Measurements from ENCODE around the gene ACOXL.

Gene ACOXL

DNA sequence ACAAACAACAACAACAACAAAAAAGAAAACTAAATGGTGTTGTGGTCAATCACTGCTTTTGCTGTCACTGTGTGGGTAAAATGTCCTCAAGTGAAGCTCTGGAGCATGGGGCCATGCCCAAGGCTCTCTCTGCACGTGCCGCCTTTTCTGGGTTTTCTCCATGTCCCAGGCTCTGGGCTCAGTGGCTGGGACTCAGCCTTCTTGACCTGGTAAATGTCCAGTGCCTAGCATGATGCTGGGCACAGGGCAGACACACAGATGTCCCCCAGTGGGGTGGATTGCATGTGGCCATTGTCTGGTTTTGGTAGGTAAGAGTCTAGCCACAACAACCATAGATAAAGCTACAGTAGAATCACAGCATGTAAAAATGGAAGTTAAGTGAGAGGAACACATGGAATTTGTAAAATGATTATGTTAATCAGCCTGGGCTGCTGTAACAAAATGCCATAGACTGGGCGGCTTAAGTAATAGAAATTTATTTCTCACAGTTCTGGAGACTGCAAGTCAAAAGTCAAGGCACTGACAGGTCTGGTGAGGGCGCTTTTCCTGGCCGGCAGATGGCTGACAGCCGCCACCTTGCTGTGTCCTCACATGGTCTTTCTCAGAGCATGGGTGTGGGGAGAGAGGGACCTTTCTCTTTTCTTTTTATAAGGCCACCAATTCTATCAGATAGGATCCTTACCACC lies 174.4 kb downstream of the ACOXL start:
- Mint-ChIP-seq H3K27me3 (ENCODE audit: low read depth, poor library complexity) (peaks cover 5% of the 10 kb centered on the region), H3K36me3 (ENCODE audit: low read depth) (no peaks in the 10 kb centered on the region), H3K9me3 (peaks cover 12% of the 10 kb centered on the region), H3K4me1 (peaks cover 21% of the 10 kb centered on the region), H3K27ac (no peak overlapping the region), H3K4me3 (no peak overlapping the region)
- DNase-seq, result no peak
- no peak for TF ChIP-seq CTCF (IDR thresholded peaks at IDR 0.05)

DNA sequence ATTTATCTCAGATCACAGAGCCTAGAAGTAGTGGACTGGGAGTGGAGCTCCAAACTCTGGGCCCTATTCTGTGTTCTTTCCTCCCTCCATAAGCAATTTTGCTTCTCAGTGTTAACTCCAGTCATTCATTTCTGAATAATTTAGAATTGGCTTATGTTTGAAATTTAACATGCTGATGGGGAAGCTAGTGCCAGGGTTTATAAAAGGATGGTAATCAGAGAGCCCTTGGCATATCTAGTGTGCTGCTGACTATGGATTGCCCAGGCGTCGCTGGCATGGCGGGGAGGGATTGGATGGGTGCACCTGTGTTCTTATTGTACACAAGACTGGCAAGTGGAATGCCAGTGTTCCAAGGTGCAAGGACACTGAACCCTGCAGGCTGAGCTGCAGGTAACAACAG lies 177.1 kb downstream of the ACOXL start:
- no peak for TF ChIP-seq CTCF (IDR thresholded peaks at IDR 0.05)
- Mint-ChIP-seq H3K36me3 (ENCODE audit: low read depth) (no peaks in the 10 kb centered on the region), H3K27ac (no peak overlapping the region), H3K4me1 (peaks cover 7% of the 10 kb centered on the region), H3K27me3 (ENCODE audit: low read depth, poor library complexity) (peaks cover 5% of the 10 kb centered on the region), H3K4me3 (no peak overlapping the region), H3K9me3 (peaks cover 12% of the 10 kb centered on the region)
- no peak for DNase-seq

- H3K4me3 Mint-ChIP-seq, result no peak overlapping the region
- no peaks in the 10 kb centered on the region for H3K36me3 Mint-ChIP-seq (ENCODE audit: low read depth)
- peaks cover 12% of the 10 kb centered on the region for H3K9me3 Mint-ChIP-seq
- no peak for DNase-seq
- TF ChIP-seq CTCF (IDR thresholded peaks at IDR 0.05), result no peak
- peaks cover 5% of the 10 kb centered on the region for H3K27me3 Mint-ChIP-seq (ENCODE audit: low read depth, poor library complexity)
- no peaks in the 10 kb centered on the region for H3K4me1 Mint-ChIP-seq
- no peak overlapping the region for H3K27ac Mint-ChIP-seq
Observed at GRCh38 chr2:110910423-110910822, 178.1 kb downstream of the ACOXL start.

GRCh38 chr2:110919738-110920137 lies 187.4 kb downstream of the ACOXL start:
- Mint-ChIP-seq H3K9me3 (peaks cover 36% of the 10 kb centered on the region), H3K27me3 (ENCODE audit: low read depth, poor library complexity) (peaks cover 19% of the 10 kb centered on the region), H3K4me1 (no peaks in the 10 kb centered on the region), H3K36me3 (ENCODE audit: low read depth) (no peaks in the 10 kb centered on the region), H3K27ac (no peak overlapping the region), H3K4me3 (no peak overlapping the region)
- DNase-seq, result no peak
- no peak for TF ChIP-seq CTCF (IDR thresholded peaks at IDR 0.05)

DNA sequence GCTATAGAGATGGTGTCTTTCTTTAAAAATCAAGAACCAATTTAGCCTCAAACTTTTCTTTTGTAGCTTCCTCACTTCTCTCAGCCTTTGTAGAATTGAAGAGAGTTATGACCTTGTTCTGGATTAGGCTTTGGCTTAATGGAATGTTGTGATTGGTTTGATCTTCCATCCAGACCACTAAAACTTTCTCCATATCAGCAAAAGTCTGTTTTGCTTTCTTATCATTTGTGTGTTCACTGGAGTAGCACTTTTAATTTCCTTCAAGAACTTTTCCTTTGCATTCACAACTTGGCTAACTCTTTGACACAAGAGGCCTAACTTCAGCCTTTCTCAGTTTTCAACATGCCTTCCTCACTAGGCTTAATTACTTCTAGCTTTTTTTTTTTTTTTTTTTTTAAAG lies 193.1 kb downstream of the ACOXL start:
- Mint-ChIP-seq H3K9me3 (peaks cover 29% of the 10 kb centered on the region), H3K4me3 (no peak overlapping the region), H3K27me3 (ENCODE audit: low read depth, poor library complexity) (peaks cover 5% of the 10 kb centered on the region), H3K4me1 (no peaks in the 10 kb centered on the region), H3K27ac (no peak overlapping the region), H3K36me3 (ENCODE audit: low read depth) (peaks cover 2% of the 10 kb centered on the region)
- no peak for DNase-seq
- TF ChIP-seq CTCF (IDR thresholded peaks at IDR 0.05), result no peak

- peaks cover 5% of the 10 kb centered on the region for H3K27me3 Mint-ChIP-seq (ENCODE audit: low read depth, poor library complexity)
- H3K9me3 Mint-ChIP-seq, result peaks cover 33% of the 10 kb centered on the region
- no peak for TF ChIP-seq CTCF (IDR thresholded peaks at IDR 0.05)
- DNase-seq, result no peak
- no peak overlapping the region for H3K4me3 Mint-ChIP-seq
- H3K36me3 Mint-ChIP-seq (ENCODE audit: low read depth), result peaks cover 6% of the 10 kb centered on the region
- no peak overlapping the region for H3K27ac Mint-ChIP-seq
- no peaks in the 10 kb centered on the region for H3K4me1 Mint-ChIP-seq
Observed at GRCh38 chr2:110927526-110927925, 195.2 kb downstream of the ACOXL start.

Data from nephron progenitor cell (in vitro differentiated cells).